HCT116 (cell line): ENCODE measurements around the gene KLHL6. TPM values are rescaled to one million over a fixed set of nuclear protein-coding genes. Genes with fewer than 3 reads are reported as not detected.

Experiments
- ATAC-seq: fragments of 200-7000 bp; cut with Tn5 transposase; 2 replicates; pipeline ENCODE4 v1.9.1; 2020; ENCODE audit warnings: mild to moderate bottlenecking, moderate library complexity
- BruUV-seq: library from RNA; stranded (reverse); fragments of 400-500 nt; replicated peaks from 2 replicates; lab custom pipeline; 2021; lab: Mats Ljungman, UMichigan
- CTCF ChIA-PET: fragments of 300-600 bp; sonication (Branson Sonifier 250); formaldehyde crosslinking; loops from one replicate; lab custom pipeline; 2021; ENCODE audit warnings: antibody characterized with exemption; lab: Charles Lee
- POLR2A ChIA-PET: fragments of 300-600, 350-600 bp; sonication (Branson Sonifier 250); formaldehyde crosslinking; loops from one replicate; lab custom pipeline; 2021; ENCODE audit warnings: antibody characterized with exemption; lab: Charles Lee
- RAD21 ChIA-PET, 2 experiments: fragments of 300-600 bp; sonication (Branson Sonifier 250); formaldehyde crosslinking; loops; one replicate each; lab custom pipeline; 2023; ENCODE audit warnings: low total read pairs in 2 of 2; ENCODE audit not compliant: uncharacterized antibody in 2 of 2, unreplicated experiment in 2 of 2, low non-redundant PET in 1 of 2; lab: Charles Lee
- DNase-seq: peaks from one replicate; pipeline ENCODE4 v3.0.0-alpha.2; 2010; ENCODE audit warnings: low read depth, low spot score
- H2AFZ ChIP-seq: fragments of 200-600 bp; shearing (Covaris generic), sonication (generic); 2 replicates; pipeline ENCODE4 v1.6.1; 2017; ENCODE audit warnings: low read depth, mixed run types, mixed read lengths, antibody characterized with exemption, low read length; ENCODE audit not compliant: poor library complexity, severe bottlenecking
- H3K27ac ChIP-seq: 2 replicates; pipeline ENCODE4 v1.5.1; 2012; ENCODE audit warnings: low read depth, low read length
- H3K27me3 ChIP-seq: fragments of 200-600 bp; sonication (generic); 2 replicates; pipeline ENCODE4 v1.6.1; 2016; ENCODE audit warnings: mixed run types, low read length, mixed read lengths; ENCODE audit not compliant: insufficient read depth
- H3K36me3 ChIP-seq, 2 experiments: fragments of 200-500 bp in 1 of 2; fragments of 200-600 bp in 1 of 2; sonication (Bioruptor generic) in 1 of 2; sonication (generic) in 1 of 2; 2 replicates each; pipeline versions ENCODE4 v1.5.1 to v1.6.1; 2014 to 2016; ENCODE audit warnings: low read length in 2 of 2, inconsistent platforms in 1 of 2, mixed read lengths in 1 of 2, mixed run types in 1 of 2; ENCODE audit not compliant: insufficient read depth in 2 of 2, control insufficient read depth in 1 of 2
- H3K4me1 ChIP-seq, 2 experiments: fragments of 200-600 bp in 1 of 2; sonication (generic) in 1 of 2; 2 replicates each; pipeline versions ENCODE4 v1.5.1 to v1.6.1; 2012 to 2017; ENCODE audit warnings: low read length in 2 of 2, inconsistent platforms in 1 of 2, mild to moderate bottlenecking in 1 of 2, mixed read lengths in 1 of 2, mixed run types in 1 of 2, moderate library complexity in 1 of 2; ENCODE audit not compliant: insufficient read depth in 2 of 2, control insufficient read depth in 1 of 2
- H3K4me2 ChIP-seq: fragments of 200-600 bp; sonication (generic); 2 replicates; pipeline ENCODE4 v1.6.1; 2017; ENCODE audit warnings: mixed run types, low read length, mixed read lengths
- H3K4me3 ChIP-seq, 2 experiments: fragments of 200-600 bp in 1 of 2; sonication (generic) in 1 of 2; replicated peaks in 1 of 2; 2 replicates each; pipeline ENCODE4 v1.5.1; 2011 to 2016; ENCODE audit warnings: low read length in 2 of 2, control low read depth in 1 of 2, low read depth in 1 of 2, mild to moderate bottlenecking in 1 of 2, mixed read lengths in 1 of 2, mixed run types in 1 of 2
- H3K79me2 ChIP-seq: fragments of 200-600 bp; sonication (generic); 2 replicates; pipeline ENCODE4 v1.6.1; 2017; ENCODE audit warnings: mild to moderate bottlenecking, mixed run types, low read length, moderate library complexity, mixed read lengths; ENCODE audit not compliant: insufficient read depth
- H3K9ac ChIP-seq: fragments of 200-600 bp; sonication (generic); 2 replicates; pipeline ENCODE4 v1.6.1; 2016; ENCODE audit warnings: low read length, mixed read lengths
- H3K9me2 ChIP-seq: fragments of 200-600 bp; sonication (generic), shearing (Covaris generic); 2 replicates; pipeline ENCODE4 v1.6.1; 2017; ENCODE audit warnings: mixed run types, mild to moderate bottlenecking, moderate library complexity; ENCODE audit not compliant: insufficient read depth
- H3K9me3 ChIP-seq, 2 experiments: fragments of 200-500 bp in 1 of 2; fragments of 200-600 bp in 1 of 2; sonication (Bioruptor generic) in 1 of 2; sonication (generic) in 1 of 2; 2 replicates each; pipeline ENCODE4 v1.6.1; 2014 to 2017; ENCODE audit warnings: low read length in 2 of 2, mixed read lengths in 2 of 2, inconsistent platforms in 1 of 2, low read depth in 1 of 2, mild to moderate bottlenecking in 1 of 2, mixed run types in 1 of 2, moderate library complexity in 1 of 2; ENCODE audit not compliant: control insufficient read depth in 1 of 2, insufficient read depth in 1 of 2
- H4K20me1 ChIP-seq: fragments of 200-600 bp; sonication (generic), shearing (Covaris generic); 2 replicates; pipeline ENCODE4 v1.6.1; 2017; ENCODE audit warnings: mixed run types, mild to moderate bottlenecking, moderate library complexity; ENCODE audit not compliant: insufficient read depth
- CBX3 ChIP-seq: IDR thresholded peaks from 2 replicates; pipeline ENCODE4 v1.6.1; 2012; ENCODE audit warnings: low read depth
- CEBPB ChIP-seq: IDR thresholded peaks from 2 replicates; pipeline ENCODE4 v1.6.1; 2012; ENCODE audit warnings: low read depth
- EGR1 ChIP-seq: IDR thresholded peaks from 2 replicates; pipeline ENCODE4 v1.6.1; 2012; ENCODE audit warnings: low read depth
- ELF1 ChIP-seq: IDR thresholded peaks from 2 replicates; pipeline ENCODE4 v1.6.1; 2012; ENCODE audit warnings: low read depth, borderline replicate concordance
- EZH2 ChIP-seq: fragments of 200-600 bp; sonication (generic); IDR thresholded peaks from 2 replicates; pipeline ENCODE4 v1.6.1; 2017; ENCODE audit warnings: antibody characterized with exemption, mixed run types
- EZH2phosphoT487 ChIP-seq: fragments of 200-600 bp; IDR thresholded peaks from 2 replicates; pipeline ENCODE4 v1.6.1; 2018; ENCODE audit warnings: antibody characterized with exemption, borderline replicate concordance
- FOSL1 ChIP-seq: IDR thresholded peaks from 2 replicates; pipeline ENCODE4 v1.6.1; 2012; ENCODE audit warnings: low read depth
- JUND ChIP-seq: IDR thresholded peaks from 2 replicates; pipeline ENCODE4 v1.6.1; 2012
- MAX ChIP-seq: IDR thresholded peaks from 2 replicates; pipeline ENCODE4 v1.6.1; 2012
- POLR2AphosphoS5 ChIP-seq: IDR thresholded peaks from 2 replicates; pipeline ENCODE4 v1.6.1; 2011; ENCODE audit warnings: mild to moderate bottlenecking, low read depth, low read length, moderate library complexity
- REST ChIP-seq: IDR thresholded peaks from 2 replicates; pipeline ENCODE4 v1.6.1; 2012; ENCODE audit warnings: low read depth
- SP1 ChIP-seq: IDR thresholded peaks from 2 replicates; pipeline ENCODE4 v1.6.1; 2012; ENCODE audit warnings: low read depth
- SRF ChIP-seq: IDR thresholded peaks from 2 replicates; pipeline ENCODE4 v1.6.1; 2012; ENCODE audit warnings: low read depth
- TCF7L2 ChIP-seq: IDR thresholded peaks from 2 replicates; pipeline ENCODE4 v1.7.0; 2011; ENCODE audit warnings: borderline replicate concordance, inconsistent platforms; ENCODE audit not compliant: insufficient read depth, insufficient read length; ENCODE audit errors: extremely low read depth
- ZNF274 ChIP-seq: fragments of 200-500 bp; sonication (Bioruptor generic); IDR thresholded peaks from 2 replicates; pipeline ENCODE4 v1.6.1; 2014; ENCODE audit warnings: mild to moderate bottlenecking, low read depth, low read length, inconsistent platforms
- intact Hi-C: fragments of 100-400 bp; cut with micrococcal nuclease; formaldehyde crosslinking; loops from 2 replicates; pipeline ENCODE4 v1.10.0; 2022
- total RNA-seq: library from RNA; stranded (reverse); gene quantifications from one replicate; pipeline ENCODE4 v1.2.1, GENCODE V29; 2021; ENCODE audit not compliant: unreplicated experiment
- TF ChIP-seq, protein P1 (sequence below): IDR thresholded peaks from 2 replicates; pipeline ENCODE4 v1.6.1; 2012
- TF ChIP-seq, protein P2 (sequence below): IDR thresholded peaks from 2 replicates; pipeline ENCODE4 v1.6.1; 2011; ENCODE audit warnings: mild to moderate bottlenecking, low read length, moderate library complexity; ENCODE audit not compliant: insufficient replicate concordance; ENCODE audit errors: extremely low read depth

KLHL6 gene
- total RNA-seq, 1 experiment from 2014 or later, result 0.15 TPM

GRCh38 chr3:183538486-183538885 lies 17.0 kb downstream of the KLHL6 start:
- Histone ChIP-seq H3K4me2 (no peak overlapping the region), H3K9me3 (no peaks in the 10 kb centered on the region), H3K4me3 (no peak overlapping the region), H3K9me2 (no peaks in the 10 kb centered on the region), H3K9ac (no peak overlapping the region), H3K27ac (no peak overlapping the region), H3K27me3 (no peaks in the 10 kb centered on the region), H2AFZ (no peak overlapping the region), H3K79me2 (no peaks in the 10 kb centered on the region), H3K36me3 (no peaks in the 10 kb centered on the region), H3K4me1 (no peaks in the 10 kb centered on the region), H4K20me1 (no peaks in the 10 kb centered on the region)
- RAD21 ChIA-PET, result no interaction called here
- DNase-seq, result no peak
- intact Hi-C loops, result no loop called here
- no peak for ATAC-seq
- BruUV-seq, result no TSS peak
- TF ChIP-seq, protein P1, sequence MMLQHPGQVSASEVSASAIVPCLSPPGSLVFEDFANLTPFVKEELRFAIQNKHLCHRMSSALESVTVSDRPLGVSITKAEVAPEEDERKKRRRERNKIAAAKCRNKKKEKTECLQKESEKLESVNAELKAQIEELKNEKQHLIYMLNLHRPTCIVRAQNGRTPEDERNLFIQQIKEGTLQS, result no peak
- no peak for TF ChIP-seq EZH2
- no peak for TF ChIP-seq FOSL1
- TF ChIP-seq TCF7L2, result no peak
- TF ChIP-seq MAX, result no peak
- TF ChIP-seq REST, result no peak
- no peak for TF ChIP-seq CBX3
- no peak for TF ChIP-seq CEBPB
- TF ChIP-seq, protein P2, sequence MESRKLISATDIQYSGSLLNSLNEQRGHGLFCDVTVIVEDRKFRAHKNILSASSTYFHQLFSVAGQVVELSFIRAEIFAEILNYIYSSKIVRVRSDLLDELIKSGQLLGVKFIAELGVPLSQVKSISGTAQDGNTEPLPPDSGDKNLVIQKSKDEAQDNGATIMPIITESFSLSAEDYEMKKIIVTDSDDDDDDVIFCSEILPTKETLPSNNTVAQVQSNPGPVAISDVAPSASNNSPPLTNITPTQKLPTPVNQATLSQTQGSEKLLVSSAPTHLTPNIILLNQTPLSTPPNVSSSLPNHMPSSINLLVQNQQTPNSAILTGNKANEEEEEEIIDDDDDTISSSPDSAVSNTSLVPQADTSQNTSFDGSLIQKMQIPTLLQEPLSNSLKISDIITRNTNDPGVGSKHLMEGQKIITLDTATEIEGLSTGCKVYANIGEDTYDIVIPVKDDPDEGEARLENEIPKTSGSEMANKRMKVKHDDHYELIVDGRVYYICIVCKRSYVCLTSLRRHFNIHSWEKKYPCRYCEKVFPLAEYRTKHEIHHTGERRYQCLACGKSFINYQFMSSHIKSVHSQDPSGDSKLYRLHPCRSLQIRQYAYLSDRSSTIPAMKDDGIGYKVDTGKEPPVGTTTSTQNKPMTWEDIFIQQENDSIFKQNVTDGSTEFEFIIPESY, result no peak
- no peak for TF ChIP-seq EGR1
- no peak for TF ChIP-seq SRF
- TF ChIP-seq EZH2phosphoT487, result no peak
- no peak for TF ChIP-seq POLR2AphosphoS5
- no peak for TF ChIP-seq ZNF274
- TF ChIP-seq SP1, result no peak
- no peak for TF ChIP-seq JUND
- TF ChIP-seq ELF1, result no peak
- CTCF ChIA-PET, result no interaction called here
- POLR2A ChIA-PET, result no interaction called here
